Stimulated activated effector memory CD8-positive, alpha-beta T cell treated with anti-CD3 and anti-CD28 coated beads, Interleukin-12 subunit alpha, Interleukin-12 subunit beta, amount 100 ng/mL, for 72 hours (primary cell): Measurements from ENCODE around the gene TLL2.

Source experiments
- ATAC-seq: fragments of 150-1000 bp; cut with Tn5 transposase; 2 replicates; pipeline ENCODE4 v1.10.0; 2021
- DNase-seq, 2 donors: peaks; one replicate each; pipeline ENCODE4 v3.0.0; 2021 to 2022; ENCODE audit warnings: low spot score in 2 of 2
- H3K27ac Mint-ChIP-seq: one replicate; pipeline ENCODE4 v1.8.0; 2022; ENCODE audit warnings: mild to moderate bottlenecking, mixed read lengths
- H3K36me3 Mint-ChIP-seq: one replicate; pipeline ENCODE4 v1.8.0; 2022; ENCODE audit warnings: mild to moderate bottlenecking, mixed read lengths
- H3K4me1 Mint-ChIP-seq: one replicate; pipeline ENCODE4 v1.8.0; 2022; ENCODE audit warnings: mixed read lengths
- H3K4me3 Mint-ChIP-seq: one replicate; pipeline ENCODE4 v1.8.0; 2022; ENCODE audit warnings: mild to moderate bottlenecking, mixed read lengths
- H3K9me3 Mint-ChIP-seq: one replicate; pipeline ENCODE4 v1.8.0; 2022; ENCODE audit warnings: mixed read lengths

TLL2 gene

GRCh38 chr10:96407560-96408069, 106.1 kb downstream of the TLL2 start:
- DNase-seq: no peak
- no peak for ATAC-seq
- Mint-ChIP-seq H3K4me1 (no peaks in the 10 kb centered on the region), H3K36me3 (no peaks in the 10 kb centered on the region), H3K9me3 (no peaks in the 10 kb centered on the region), H3K27ac (no peak overlapping the region), H3K4me3 (no peak overlapping the region)

DNA sequence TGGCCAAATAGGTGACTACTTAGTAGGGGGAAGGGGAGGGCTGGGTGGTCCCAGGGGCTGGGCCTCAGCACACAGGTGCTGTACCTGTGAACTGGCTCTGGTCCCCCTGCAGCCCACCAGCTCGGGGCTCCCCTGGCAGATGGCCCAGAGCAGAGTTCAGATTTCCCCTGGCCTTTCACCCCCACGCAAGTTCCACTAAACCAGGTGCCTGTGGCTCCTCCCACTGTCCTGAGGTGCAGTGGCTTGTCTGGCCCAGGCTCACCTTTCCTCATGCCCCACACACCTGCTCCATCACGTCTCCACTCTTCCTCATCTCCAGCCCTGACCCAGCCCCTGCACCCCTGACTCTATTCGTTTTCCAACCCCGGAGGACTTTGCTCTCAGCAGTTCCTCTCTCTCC, 107.6 kb downstream of the TLL2 start:
- Mint-ChIP-seq H3K4me3 (no peak overlapping the region), H3K27ac (no peak overlapping the region), H3K36me3 (no peaks in the 10 kb centered on the region), H3K9me3 (no peaks in the 10 kb centered on the region), H3K4me1 (no peaks in the 10 kb centered on the region)
- DNase-seq (no peak), ATAC-seq (no peak)

DNA sequence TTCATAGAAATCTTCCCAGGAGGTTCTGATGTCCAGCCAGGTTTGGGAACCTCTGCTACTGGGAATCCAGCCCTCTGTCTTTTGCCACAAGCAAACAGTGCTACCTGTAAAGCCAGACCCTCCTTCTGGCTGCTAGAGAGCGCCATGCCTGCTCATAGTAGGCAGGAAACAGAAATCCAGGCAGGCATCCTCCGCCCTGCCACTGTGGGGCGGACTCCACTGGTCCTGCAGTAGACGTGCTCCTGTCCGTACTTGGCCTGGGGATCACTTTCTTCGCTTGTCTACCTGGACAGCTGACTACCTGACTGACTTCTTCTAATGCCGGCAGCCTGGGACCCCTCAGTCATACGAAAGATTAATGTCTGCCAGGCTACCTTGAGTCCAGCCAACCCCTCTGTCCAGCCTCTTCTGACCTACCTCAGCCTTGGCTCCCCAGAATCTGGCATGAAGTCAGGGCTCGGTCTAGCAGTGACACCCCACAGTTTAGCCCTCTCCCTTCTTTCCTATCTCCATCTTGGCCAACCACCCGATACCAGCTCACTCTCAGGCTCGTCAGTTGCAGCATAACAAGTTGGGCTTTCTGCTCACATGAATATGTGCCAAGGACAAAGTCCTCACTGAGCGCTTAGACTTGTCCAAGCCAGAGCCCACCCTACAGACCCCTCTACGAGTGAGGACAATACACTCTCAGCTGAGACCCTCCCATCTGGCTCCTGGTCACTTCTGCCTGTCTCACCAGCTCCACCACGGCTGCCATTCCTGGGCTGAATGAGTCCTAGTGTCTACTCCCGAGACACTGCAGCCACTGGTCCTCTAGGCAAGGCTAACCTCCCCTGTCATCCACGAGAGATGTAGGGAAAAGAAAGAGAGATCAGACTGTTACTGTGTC, 111.1 kb downstream of the TLL2 start:
- Mint-ChIP-seq H3K36me3 (no peaks in the 10 kb centered on the region), H3K4me3 (no peak overlapping the region), H3K9me3 (no peaks in the 10 kb centered on the region), H3K27ac (no peak overlapping the region), H3K4me1 (no peaks in the 10 kb centered on the region)
- DNase-seq: no peak
- ATAC-seq: peak; percentile 41

- DNase-seq (no peak), ATAC-seq (no peak)
- Mint-ChIP-seq H3K4me3 (no peak overlapping the region), H3K4me1 (no peaks in the 10 kb centered on the region), H3K27ac (no peak overlapping the region), H3K36me3 (no peaks in the 10 kb centered on the region), H3K9me3 (no peaks in the 10 kb centered on the region)
Measured at GRCh38 chr10:96401036-96401435, 112.7 kb downstream of the TLL2 start.

DNA sequence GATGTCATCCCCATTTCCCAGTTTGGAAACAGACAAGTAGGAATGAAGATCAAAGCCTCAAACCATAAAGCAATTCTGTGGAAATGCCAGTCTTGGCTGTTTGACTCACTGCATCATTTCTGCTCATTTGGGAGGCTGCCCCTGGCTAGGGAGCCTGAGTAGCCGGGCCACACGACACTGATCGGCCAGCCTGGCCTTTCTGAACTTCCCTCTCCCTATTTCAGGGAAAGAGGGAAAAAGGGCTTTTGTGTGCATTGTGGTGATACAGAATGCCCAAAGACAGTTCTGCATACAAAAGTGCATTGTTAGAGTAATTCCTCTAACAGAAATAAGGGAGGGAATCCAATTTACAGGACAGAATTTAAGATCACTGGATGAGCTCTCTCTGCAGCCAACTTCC, 113.3 kb downstream of the TLL2 start:
- no peak for DNase-seq
- no peak overlapping the region for H3K27ac Mint-ChIP-seq
- H3K36me3 Mint-ChIP-seq: no peaks in the 10 kb centered on the region
- no peaks in the 10 kb centered on the region for H3K4me1 Mint-ChIP-seq
- H3K9me3 Mint-ChIP-seq: no peaks in the 10 kb centered on the region
- no peak overlapping the region for H3K4me3 Mint-ChIP-seq
- ATAC-seq: no peak

- no peak overlapping the region for H3K27ac Mint-ChIP-seq
- H3K9me3 Mint-ChIP-seq: no peaks in the 10 kb centered on the region
- H3K4me1 Mint-ChIP-seq: no peaks in the 10 kb centered on the region
- H3K4me3 Mint-ChIP-seq: no peak overlapping the region
- H3K36me3 Mint-ChIP-seq: no peaks in the 10 kb centered on the region
- DNase-seq: no peak
- ATAC-seq: no peak
Measured at GRCh38 chr10:96397902-96398301, 115.8 kb downstream of the TLL2 start.

GRCh38 chr10:96395931-96396877, 117.5 kb downstream of the TLL2 start:
- ATAC-seq (peak; percentile 76), DNase-seq (peak; percentile 20 to 64)
- no peak overlapping the region for H3K27ac Mint-ChIP-seq
- H3K4me1 Mint-ChIP-seq: no peaks in the 10 kb centered on the region
- H3K36me3 Mint-ChIP-seq: no peaks in the 10 kb centered on the region
- no peak overlapping the region for H3K4me3 Mint-ChIP-seq
- H3K9me3 Mint-ChIP-seq: no peaks in the 10 kb centered on the region

DNA sequence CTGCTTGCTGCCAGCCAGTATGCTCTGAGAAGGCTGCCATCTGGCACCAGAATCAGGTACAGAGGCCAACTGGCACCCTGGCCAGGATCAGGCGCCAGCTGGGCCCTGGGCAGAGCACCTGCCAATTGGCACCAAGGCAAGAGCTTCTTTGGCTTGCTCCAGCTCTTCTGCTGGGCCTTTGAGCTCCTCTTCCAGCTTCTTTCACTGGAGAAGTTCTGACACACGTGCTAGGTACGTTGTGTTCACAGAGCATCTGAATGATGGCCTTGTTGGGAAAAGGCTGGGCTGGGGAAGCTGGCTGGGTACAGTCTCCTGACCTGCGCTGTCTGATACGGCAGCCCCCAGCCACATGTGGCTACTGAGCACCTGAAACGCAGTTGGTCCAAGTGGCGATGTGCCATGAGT, 123.3 kb downstream of the TLL2 start:
- Mint-ChIP-seq H3K36me3 (no peaks in the 10 kb centered on the region), H3K27ac (no peak overlapping the region), H3K4me1 (no peaks in the 10 kb centered on the region), H3K9me3 (no peaks in the 10 kb centered on the region), H3K4me3 (no peak overlapping the region)
- DNase-seq (no peak), ATAC-seq (no peak)

- no peak for ATAC-seq
- no peak for DNase-seq
- Mint-ChIP-seq H3K4me3 (no peak overlapping the region), H3K4me1 (no peaks in the 10 kb centered on the region), H3K27ac (peak overlapping the region; percentile 46), H3K9me3 (no peaks in the 10 kb centered on the region), H3K36me3 (no peaks in the 10 kb centered on the region)
Measured at GRCh38 chr10:96389785-96390184, 123.9 kb downstream of the TLL2 start.

GRCh38 chr10:96387601-96388000, 126.1 kb downstream of the TLL2 start:
- H3K36me3 Mint-ChIP-seq: no peaks in the 10 kb centered on the region
- no peak for ATAC-seq
- DNase-seq: no peak
- no peaks in the 10 kb centered on the region for H3K4me1 Mint-ChIP-seq
- H3K9me3 Mint-ChIP-seq: no peaks in the 10 kb centered on the region
- no peak overlapping the region for H3K4me3 Mint-ChIP-seq
- no peak overlapping the region for H3K27ac Mint-ChIP-seq

GRCh38 chr10:96387161-96387560, 126.6 kb downstream of the TLL2 start:
- no peak for DNase-seq
- Mint-ChIP-seq H3K36me3 (no peaks in the 10 kb centered on the region), H3K4me3 (no peak overlapping the region), H3K9me3 (no peaks in the 10 kb centered on the region), H3K27ac (no peak overlapping the region), H3K4me1 (no peaks in the 10 kb centered on the region)
- no peak for ATAC-seq

- Mint-ChIP-seq H3K27ac (no peak overlapping the region), H3K4me1 (no peaks in the 10 kb centered on the region), H3K36me3 (no peaks in the 10 kb centered on the region), H3K4me3 (no peak overlapping the region), H3K9me3 (no peaks in the 10 kb centered on the region)
- DNase-seq: no peak
- no peak for ATAC-seq
Measured at GRCh38 chr10:96384506-96384905, 129.2 kb downstream of the TLL2 start.

DNA sequence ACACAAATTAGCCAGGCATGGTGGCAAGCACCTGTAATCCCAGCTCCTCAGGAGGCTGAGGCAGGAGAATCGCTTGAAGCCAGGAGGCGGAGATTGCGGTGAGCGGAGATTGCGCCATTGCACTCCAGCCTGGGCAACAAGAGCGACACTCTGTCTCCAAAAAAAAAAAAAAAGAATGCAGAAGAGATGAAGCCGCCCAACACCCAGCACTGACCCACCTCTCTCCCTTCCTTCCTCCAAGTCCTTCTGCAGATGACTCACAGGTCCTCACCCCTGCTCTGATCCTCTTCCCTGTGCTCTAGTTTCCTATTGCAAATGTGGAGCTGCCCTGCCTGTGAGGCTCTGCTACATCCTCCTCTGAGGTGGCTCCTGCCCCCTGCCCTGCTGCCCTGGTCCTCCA, 132.9 kb downstream of the TLL2 start:
- peak; percentile 4 for ATAC-seq
- no peak for DNase-seq

GRCh38 chr10:96379758-96380157, 134.0 kb downstream of the TLL2 start:
- no peaks in the 10 kb centered on the region for H3K9me3 Mint-ChIP-seq
- no peaks in the 10 kb centered on the region for H3K36me3 Mint-ChIP-seq
- ATAC-seq: no peak
- H3K4me1 Mint-ChIP-seq: peaks cover 17% of the 10 kb centered on the region
- no peak overlapping the region for H3K27ac Mint-ChIP-seq
- H3K4me3 Mint-ChIP-seq: no peak overlapping the region
- no peak for DNase-seq

More for the DNA sequence above, 132.9 kb downstream of the TLL2 start:
- Mint-ChIP-seq H3K27ac (no peak overlapping the region), H3K4me3 (no peak overlapping the region), H3K9me3 (no peaks in the 10 kb centered on the region), H3K4me1 (peaks cover 7% of the 10 kb centered on the region), H3K36me3 (no peaks in the 10 kb centered on the region)

DNA sequence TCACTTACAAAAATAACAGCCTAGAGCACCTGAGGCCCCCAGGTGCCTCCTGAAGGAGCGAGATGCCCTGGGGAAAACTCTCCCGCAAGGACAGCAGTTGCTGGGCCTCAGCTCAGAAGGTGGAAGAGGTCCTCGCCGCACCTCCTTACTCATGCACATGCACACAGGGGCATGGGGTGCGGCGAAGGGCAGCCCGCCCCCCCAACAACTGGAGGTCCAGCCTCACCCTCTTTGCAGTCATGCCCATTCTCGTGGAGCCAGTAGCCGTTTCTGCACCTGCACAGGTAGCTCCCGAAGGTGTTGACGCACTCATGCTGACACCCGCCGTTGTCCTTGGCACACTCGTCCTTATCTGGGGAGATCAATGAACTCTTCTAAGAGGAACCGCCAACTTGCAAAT, 135.0 kb downstream of the TLL2 start:
- peaks cover 24% of the 10 kb centered on the region for H3K4me1 Mint-ChIP-seq

More for the DNA sequence above, 135.0 kb downstream of the TLL2 start:
- ATAC-seq (no peak), DNase-seq (no peak)
- Mint-ChIP-seq H3K36me3 (no peaks in the 10 kb centered on the region), H3K4me3 (no peak overlapping the region), H3K9me3 (no peaks in the 10 kb centered on the region), H3K27ac (no peak overlapping the region)
